BLaER1 treated with 17β-estradiol and CSF1 and Interleukin-3, amounts not matched to agents 10 nM and 100 nM (cell line): ENCODE results near the gene TNFSF13B.

ENCODE experiments used
- H3K27ac ChIP-seq, 11 experiments: shearing (Covaris generic); formaldehyde crosslinking; 2 replicates each; pipeline ENCODE4 v1.8.1; 2022
- H3K27me3 ChIP-seq, 11 experiments: shearing (Covaris generic); formaldehyde crosslinking; 2 replicates each; pipeline ENCODE4 v1.8.1; 2022
- H3K36me3 ChIP-seq, 11 experiments: shearing (Covaris generic); formaldehyde crosslinking; 2 replicates each; pipeline ENCODE4 v1.8.1; 2022
- H3K4me1 ChIP-seq, 10 experiments: shearing (Covaris generic); formaldehyde crosslinking; 2 replicates each; pipeline ENCODE4 v1.8.1; 2022
- H3K4me2 ChIP-seq, 11 experiments: shearing (Covaris generic); formaldehyde crosslinking; 2 replicates each; pipeline ENCODE4 v1.8.1; 2022
- H3K4me3 ChIP-seq, 10 experiments: shearing (Covaris generic); formaldehyde crosslinking; 2 replicates each; pipeline ENCODE4 v1.8.1; 2022
- H3K9ac ChIP-seq, 11 experiments: shearing (Covaris generic); formaldehyde crosslinking; 2 replicates each; pipeline ENCODE4 v1.8.1; 2022
- H3K9me3 ChIP-seq, 11 experiments: shearing (Covaris generic); formaldehyde crosslinking; replicated peaks in 1 of 11; 2 replicates each; pipeline ENCODE4 v1.8.1; 2022
- H4K20me1 ChIP-seq, 11 experiments: shearing (Covaris generic); formaldehyde crosslinking; 2 replicates each; pipeline ENCODE4 v1.8.1; 2022
- Cebpa-rat ChIP-seq, 11 experiments: shearing (Covaris generic); IDR thresholded peaks; 2 replicates each; pipeline ENCODE4 v1.8.1; 2022

TNFSF13B gene

GRCh38 chr13:108315991-108316390 is 46.5 kb downstream of the TNFSF13B start:
- H3K4me1 ChIP-seq = 0 out of 20 replicates have a peak, but pooled peaks cover 0 to 7% (median 0%) of the 10 kb centered on the region in 10 experiments
- H3K4me3 ChIP-seq = no peak overlapping the region
- H3K4me2 ChIP-seq = no peak overlapping the region
- H3K9ac ChIP-seq = no peak overlapping the region
- TF ChIP-seq Cebpa-rat (IDR thresholded peaks at IDR 0.05) = no peak
- no peaks in the 10 kb centered on the region for H3K27me3 ChIP-seq
- H3K27ac ChIP-seq = no peak overlapping the region
- H3K9me3 ChIP-seq = peaks cover 9 to 41% (median 13%) of the 10 kb centered on the region in 11 experiments; a peak in 19 of 22 replicates
- no peaks in the 10 kb centered on the region for H3K36me3 ChIP-seq
- H4K20me1 ChIP-seq = no peaks in the 10 kb centered on the region

- no peaks in the 10 kb centered on the region for H3K27me3 ChIP-seq
Measured at GRCh38 chr13:108316413-108316812, 46.9 kb downstream of the TNFSF13B start.

GRCh38 chr13:108322206-108322824 is 52.8 kb downstream of the TNFSF13B start:
- Histone ChIP-seq H4K20me1 (no peaks in the 10 kb centered on the region), H3K36me3 (no peaks in the 10 kb centered on the region), H3K9me3 (0 out of 22 replicates have a peak, but pooled peaks cover 0 to 7% (median 0%) of the 10 kb centered on the region in 11 experiments), H3K4me1 (peaks cover 0 to 29% (median 4%) of the 10 kb centered on the region in 10 experiments; a peak in 11 of 20 replicates), H3K4me3 (no peak overlapping the region), H3K27ac (no peak overlapping the region), H3K4me2 (peak overlapping the region in 1 of 11 experiments; percentile 9; a peak in 1 of 22 replicates), H3K27me3 (no peaks in the 10 kb centered on the region), H3K9ac (no peak overlapping the region)
- TF ChIP-seq Cebpa-rat (IDR thresholded peaks at IDR 0.05) = no peak

More at GRCh38 chr13:108316413-108316812, 46.9 kb downstream of the TNFSF13B start:
- Histone ChIP-seq H3K4me2 (no peak overlapping the region), H3K27ac (no peak overlapping the region), H3K9me3 (peaks cover 5 to 37% (median 9%) of the 10 kb centered on the region in 11 experiments; a peak in 19 of 22 replicates), H3K36me3 (no peaks in the 10 kb centered on the region), H4K20me1 (no peaks in the 10 kb centered on the region), H3K4me1 (0 out of 20 replicates have a peak, but pooled peaks cover 0 to 7% (median 0%) of the 10 kb centered on the region in 10 experiments), H3K4me3 (no peak overlapping the region), H3K9ac (no peak overlapping the region)
- peak in 3 of 11 experiments; percentile 9 to 17 (median 10); a peak in 1 of 22 replicates for TF ChIP-seq Cebpa-rat (IDR thresholded peaks at IDR 0.05)

- Histone ChIP-seq H3K27ac (no peak overlapping the region), H3K4me3 (no peak overlapping the region), H3K4me2 (peak overlapping the region in 2 of 11 experiments; percentile 8 to 9; a peak in 1 of 22 replicates), H3K4me1 (peaks cover 0 to 29% (median 4%) of the 10 kb centered on the region in 10 experiments; a peak in 11 of 20 replicates), H3K9me3 (0 out of 22 replicates have a peak, but pooled peaks cover 0 to 4% (median 0%) of the 10 kb centered on the region in 11 experiments), H4K20me1 (no peaks in the 10 kb centered on the region), H3K36me3 (no peaks in the 10 kb centered on the region), H3K9ac (no peak overlapping the region), H3K27me3 (no peaks in the 10 kb centered on the region)
- TF ChIP-seq Cebpa-rat (IDR thresholded peaks at IDR 0.05) = no peak
Measured at GRCh38 chr13:108323031-108323430, 53.5 kb downstream of the TNFSF13B start.

- no peak overlapping the region for H3K4me3 ChIP-seq
- no peaks in the 10 kb centered on the region for H3K27me3 ChIP-seq
- H3K27ac ChIP-seq = peak overlapping the region in 2 of 11 experiments; percentile 16 to 49; a peak in 3 of 22 replicates
- no peaks in the 10 kb centered on the region for H3K36me3 ChIP-seq
- no peak overlapping the region for H3K9ac ChIP-seq
- H3K4me2 ChIP-seq = peak overlapping the region in 3 of 11 experiments; percentile 30 to 53 (median 49); a peak in 5 of 22 replicates
- peaks cover 0 to 29% (median 4%) of the 10 kb centered on the region in 10 experiments; a peak in 11 of 20 replicates for H3K4me1 ChIP-seq
- no peak for TF ChIP-seq Cebpa-rat (IDR thresholded peaks at IDR 0.05)
- no peaks in the 10 kb centered on the region for H3K9me3 ChIP-seq
- no peaks in the 10 kb centered on the region for H4K20me1 ChIP-seq
Measured at GRCh38 chr13:108325863-108326262, 56.3 kb downstream of the TNFSF13B start.

- Histone ChIP-seq H3K4me3 (no peak overlapping the region), H4K20me1 (no peaks in the 10 kb centered on the region), H3K27me3 (no peaks in the 10 kb centered on the region), H3K36me3 (no peaks in the 10 kb centered on the region), H3K27ac (peak overlapping the region in 4 of 11 experiments; percentile 2 to 54 (median 26); a peak in 5 of 22 replicates), H3K9me3 (no peaks in the 10 kb centered on the region), H3K4me2 (peak overlapping the region in 5 of 11 experiments; percentile 5 to 53 (median 30); a peak in 8 of 22 replicates), H3K9ac (no peak overlapping the region), H3K4me1 (peaks cover 0 to 29% (median 4%) of the 10 kb centered on the region in 10 experiments; a peak in 11 of 20 replicates)
- TF ChIP-seq Cebpa-rat (IDR thresholded peaks at IDR 0.05) = no peak
Measured at GRCh38 chr13:108326309-108326708, 56.8 kb downstream of the TNFSF13B start.

- H3K27me3 ChIP-seq = no peaks in the 10 kb centered on the region
- no peaks in the 10 kb centered on the region for H4K20me1 ChIP-seq
- H3K4me1 ChIP-seq = peaks cover 0 to 17% (median 4%) of the 10 kb centered on the region in 10 experiments; a peak in 11 of 20 replicates
- H3K9ac ChIP-seq = no peak overlapping the region
- H3K4me3 ChIP-seq = no peak overlapping the region
- H3K4me2 ChIP-seq = no peak overlapping the region
- no peak overlapping the region for H3K27ac ChIP-seq
- H3K36me3 ChIP-seq = no peaks in the 10 kb centered on the region
- H3K9me3 ChIP-seq = no peaks in the 10 kb centered on the region
- no peak for TF ChIP-seq Cebpa-rat (IDR thresholded peaks at IDR 0.05)
Measured at GRCh38 chr13:108328848-108329247, 59.3 kb downstream of the TNFSF13B start.

- TF ChIP-seq Cebpa-rat (IDR thresholded peaks at IDR 0.05) = no peak
- H3K4me1 ChIP-seq = no peaks in the 10 kb centered on the region
- H3K9ac ChIP-seq = no peak overlapping the region
Measured at GRCh38 chr13:108332791-108333190, 63.3 kb downstream of the TNFSF13B start.

More at GRCh38 chr13:108332791-108333190, 63.3 kb downstream of the TNFSF13B start:
- no peaks in the 10 kb centered on the region for H4K20me1 ChIP-seq
- no peaks in the 10 kb centered on the region for H3K27me3 ChIP-seq
- no peak overlapping the region for H3K27ac ChIP-seq
- no peaks in the 10 kb centered on the region for H3K36me3 ChIP-seq
- no peak overlapping the region for H3K4me2 ChIP-seq
- H3K9me3 ChIP-seq = no peaks in the 10 kb centered on the region
- no peak overlapping the region for H3K4me3 ChIP-seq
